Neuronal stem cell (in vitro differentiated cells): ENCODE measurements around the gene TRAF3IP3.

Experiments used
- DNase-seq: peaks from one replicate; pipeline ENCODE4 v3.0.0-alpha.2; 2013; ENCODE audit warnings: low spot score
- H2AFZ ChIP-seq: one replicate; pipeline ENCODE4 v1.6.1; 2013; ENCODE audit warnings: mild to moderate bottlenecking, low read length, inconsistent platforms
- H2AK5ac ChIP-seq: 2 replicates; pipeline ENCODE4 v1.6.1; 2013; ENCODE audit warnings: low read depth, mild to moderate bottlenecking, inconsistent platforms, low read length, moderate library complexity, mixed read lengths
- H2BK120ac ChIP-seq: 2 replicates; pipeline ENCODE4 v1.6.1; 2013; ENCODE audit warnings: low read depth, mild to moderate bottlenecking, inconsistent platforms, low read length, moderate library complexity, mixed read lengths
- H2BK12ac ChIP-seq: one replicate; pipeline ENCODE4 v1.6.1; 2013; ENCODE audit warnings: low read length, inconsistent platforms
- H2BK15ac ChIP-seq: 2 replicates; pipeline ENCODE4 v1.6.1; 2013; ENCODE audit warnings: mild to moderate bottlenecking, low read length, inconsistent platforms, mixed read lengths
- H2BK5ac ChIP-seq: one replicate; pipeline ENCODE4 v1.6.1; 2013; ENCODE audit warnings: inconsistent platforms, mild to moderate bottlenecking, low read length, moderate library complexity
- H3K14ac ChIP-seq: one replicate; pipeline ENCODE4 v1.6.1; 2013; ENCODE audit warnings: low read length, inconsistent platforms
- H3K18ac ChIP-seq: 2 replicates; pipeline ENCODE4 v1.6.1; 2013; ENCODE audit warnings: low read length, inconsistent platforms
- H3K23ac ChIP-seq: 2 replicates; pipeline ENCODE4 v1.6.1; 2013; ENCODE audit warnings: low read depth, mild to moderate bottlenecking, mixed read lengths, low read length, inconsistent platforms; ENCODE audit not compliant: poor library complexity
- H3K27ac ChIP-seq: replicated peaks from 3 replicates; pipeline ENCODE4 v1.5.1; 2013; ENCODE audit warnings: low read length, inconsistent platforms
- H3K27me3 ChIP-seq, 3 experiments: 2 replicates each; pipeline ENCODE4 v1.6.1; 2013; ENCODE audit warnings: low read length in 3 of 3, mild to moderate bottlenecking in 2 of 3, inconsistent platforms in 1 of 3, low read depth in 1 of 3, mixed read lengths in 1 of 3, moderate library complexity in 1 of 3; ENCODE audit not compliant: control insufficient read depth in 3 of 3, insufficient read depth in 3 of 3
- H3K36me3 ChIP-seq, 2 donors: replicated peaks in 1 of 2; 2 replicates each; pipeline ENCODE4 v1.6.1; 2013; ENCODE audit warnings: low read length in 2 of 2; ENCODE audit not compliant: control insufficient read depth in 2 of 2, insufficient read depth in 2 of 2
- H3K4ac ChIP-seq: 2 replicates; pipeline ENCODE4 v1.6.1; 2013; ENCODE audit warnings: inconsistent platforms, mild to moderate bottlenecking, low read length, moderate library complexity
- H3K4me1 ChIP-seq, 2 donors: 1 replicate in 1 of 2; 2 replicates in 1 of 2; pipeline ENCODE4 v1.6.1; 2013; ENCODE audit warnings: low read length in 2 of 2, low read depth in 1 of 2; ENCODE audit not compliant: control insufficient read depth in 2 of 2, insufficient read depth in 1 of 2
- H3K4me2 ChIP-seq: one replicate; pipeline ENCODE4 v1.6.1; 2013; ENCODE audit warnings: mild to moderate bottlenecking, low read length, inconsistent platforms; ENCODE audit not compliant: insufficient read depth, poor library complexity, severe bottlenecking
- H3K4me3 ChIP-seq, 2 donors: 2 replicates each; pipeline ENCODE4 v1.5.1; 2013; ENCODE audit warnings: low read length in 2 of 2, mild to moderate bottlenecking in 2 of 2, inconsistent platforms in 1 of 2, moderate library complexity in 1 of 2
- H3K79me1 ChIP-seq: one replicate; pipeline ENCODE4 v1.6.1; 2013; ENCODE audit warnings: low read depth, mild to moderate bottlenecking, inconsistent platforms, low read length, moderate library complexity
- H3K9ac ChIP-seq: one replicate; pipeline ENCODE4 v1.6.1; 2013; ENCODE audit warnings: mild to moderate bottlenecking, low read depth, low read length, inconsistent platforms; ENCODE audit not compliant: poor library complexity
- H3K9me3 ChIP-seq, 2 donors: replicated peaks in 1 of 2; 2 replicates each; pipeline versions ENCODE3 to v1.6.1; 2013; ENCODE audit warnings: low read length in 2 of 2, mild to moderate bottlenecking in 2 of 2, inconsistent platforms in 1 of 2, low read depth in 1 of 2, mixed read lengths in 1 of 2, moderate library complexity in 1 of 2; ENCODE audit not compliant: control insufficient read depth in 2 of 2, insufficient read depth in 1 of 2
- H4K8ac ChIP-seq: one replicate; pipeline ENCODE4 v1.6.1; 2013; ENCODE audit warnings: low read depth, mild to moderate bottlenecking, inconsistent platforms, low read length, moderate library complexity
- H4K91ac ChIP-seq: one replicate; pipeline ENCODE4 v1.6.1; 2013; ENCODE audit warnings: low read length, low read depth, mild to moderate bottlenecking, inconsistent platforms; ENCODE audit not compliant: poor library complexity
- WGBS, 2 donors: extraction: QIAGEN DNeasy Blood & Tissue Kit; methylation state at CpG; one replicate each; pipeline ENCODE4 v1.1.7; 2013; ENCODE audit warnings: missing lambda C conversion rate in 2 of 2, mixed read lengths in 1 of 2; ENCODE audit not compliant: insufficient read length in 2 of 2, insufficient replicate concordance in 1 of 2; ENCODE audit errors: extremely low coverage in 2 of 2; 5-methylcytosine and 5-hydroxymethylcytosine counted together

TRAF3IP3 gene

DNA sequence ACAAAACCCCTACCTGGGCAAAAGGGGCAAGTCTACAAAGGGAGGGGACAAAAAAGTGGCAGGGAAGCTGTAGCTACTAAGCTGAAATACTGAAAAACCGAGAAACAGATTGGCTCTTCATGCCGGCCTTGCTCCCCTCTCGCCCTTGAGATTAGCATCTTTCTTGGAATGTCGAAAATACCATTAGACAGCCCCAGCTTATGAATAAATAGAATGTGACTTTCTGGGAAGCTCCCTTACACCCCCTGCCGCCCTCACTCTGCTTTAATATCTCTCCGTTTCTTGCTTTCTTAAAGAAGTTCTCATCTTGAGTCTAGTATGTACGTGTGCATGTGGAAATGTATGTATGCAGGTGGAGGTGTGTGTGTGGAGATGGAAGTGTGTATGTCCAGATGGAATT, 14.1 kb downstream of the TRAF3IP3 start:
- Histone ChIP-seq H3K4me1 (peaks cover 0 to 4% of the 10 kb centered on the region in 2 donors), H4K91ac (no peak overlapping the region)
- DNase-seq: no peak

DNA sequence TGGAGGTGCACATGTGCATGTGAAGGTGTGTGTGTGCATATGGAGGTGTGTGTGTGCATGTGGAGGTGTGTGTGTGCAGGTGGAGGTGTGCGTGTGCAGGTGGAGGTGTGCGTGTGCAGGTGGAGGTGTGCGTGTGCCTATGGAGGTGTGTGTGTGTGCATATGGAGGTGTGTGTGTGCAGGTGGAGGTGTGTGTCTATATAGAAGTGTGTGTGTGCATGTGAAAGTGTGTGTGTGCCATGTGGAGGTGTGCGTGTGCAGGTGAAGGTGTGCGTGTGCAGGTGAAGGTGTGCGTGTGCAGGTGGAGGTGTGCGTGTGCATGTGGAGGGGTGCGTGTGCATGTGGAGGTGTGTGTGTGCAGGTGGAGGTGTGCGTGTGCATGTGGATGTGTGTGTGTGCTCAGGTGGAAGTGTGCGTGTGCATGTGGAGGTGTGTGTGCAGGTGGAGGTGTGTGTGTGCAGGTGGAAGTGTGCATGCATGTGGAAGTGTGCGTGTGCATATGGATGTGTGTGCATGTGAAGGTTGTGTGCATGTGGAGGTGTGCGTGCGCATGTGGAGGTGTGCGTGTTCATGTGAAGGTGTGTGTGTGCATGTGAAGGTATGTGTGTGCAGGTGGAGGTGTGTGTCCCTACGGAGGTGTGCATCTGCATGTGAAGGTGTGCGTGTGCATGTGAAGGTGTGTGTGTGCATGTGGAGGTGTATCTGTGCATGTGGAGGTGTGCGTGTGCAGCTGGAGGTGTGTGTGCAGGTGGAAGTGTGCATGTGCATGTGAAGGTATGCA, 15.0 kb downstream of the TRAF3IP3 start:
- H2AFZ ChIP-seq: no peak overlapping the region
- no peak overlapping the region for H2BK15ac ChIP-seq
- peak overlapping the region; percentile 75 for H4K8ac ChIP-seq
- H3K23ac ChIP-seq: peak overlapping the region; percentile 86
- H2AK5ac ChIP-seq: no peak overlapping the region
- H3K9ac ChIP-seq: peak overlapping the region; percentile 68
- no peak overlapping the region for H2BK5ac ChIP-seq
- DNase-seq: no peak
- H3K14ac ChIP-seq: peak overlapping the region; percentile 3
- H3K27ac ChIP-seq: no peak overlapping the region
- H4K91ac ChIP-seq: peak overlapping the region; percentile 4
- H3K9me3 ChIP-seq: peaks cover 0 to 7% of the 10 kb centered on the region in 2 donors
- no peak overlapping the region for H3K4ac ChIP-seq
- peak overlapping the region in 1 of 2 donors; percentile 71 for H3K4me3 ChIP-seq
- no peak overlapping the region for H3K18ac ChIP-seq
- H2BK12ac ChIP-seq: no peak overlapping the region
- no peaks in the 10 kb centered on the region for H3K27me3 ChIP-seq
- no peak overlapping the region for H2BK120ac ChIP-seq
- H3K79me1 ChIP-seq: peaks cover 7% of the 10 kb centered on the region
- no peak overlapping the region for H3K4me2 ChIP-seq
- WGBS, 2 donors: no CpG with 5 or more reads among the region's 17 CpGs
- H3K36me3 ChIP-seq: no peaks in the 10 kb centered on the region
- H3K4me1 ChIP-seq: peaks cover 0 to 4% of the 10 kb centered on the region in 2 donors

More for the DNA sequence above, 14.1 kb downstream of the TRAF3IP3 start:
- no peak overlapping the region for H4K8ac ChIP-seq
- peaks cover 0 to 7% of the 10 kb centered on the region in 2 donors for H3K9me3 ChIP-seq
- H3K4ac ChIP-seq: no peak overlapping the region
- peak overlapping the region in 1 of 2 donors; percentile 58 for H3K4me3 ChIP-seq
- H2BK15ac ChIP-seq: no peak overlapping the region
- H3K79me1 ChIP-seq: peaks cover 7% of the 10 kb centered on the region
- no peak overlapping the region for H3K4me2 ChIP-seq
- H3K9ac ChIP-seq: no peak overlapping the region
- no peaks in the 10 kb centered on the region for H3K27me3 ChIP-seq
- no peaks in the 10 kb centered on the region for H3K36me3 ChIP-seq
- H3K18ac ChIP-seq: peak overlapping the region; percentile 32
- H2BK120ac ChIP-seq: no peak overlapping the region
- peak overlapping the region; percentile 62 for H3K23ac ChIP-seq
- WGBS, 2 donors: no CpG with 5 or more reads among the region's 7 CpGs
- no peak overlapping the region for H2BK12ac ChIP-seq
- no peak overlapping the region for H2BK5ac ChIP-seq
- no peak overlapping the region for H3K14ac ChIP-seq
- H3K27ac ChIP-seq: no peak overlapping the region
- peak overlapping the region; percentile 81 for H2AFZ ChIP-seq
- H2AK5ac ChIP-seq: no peak overlapping the region

DNA sequence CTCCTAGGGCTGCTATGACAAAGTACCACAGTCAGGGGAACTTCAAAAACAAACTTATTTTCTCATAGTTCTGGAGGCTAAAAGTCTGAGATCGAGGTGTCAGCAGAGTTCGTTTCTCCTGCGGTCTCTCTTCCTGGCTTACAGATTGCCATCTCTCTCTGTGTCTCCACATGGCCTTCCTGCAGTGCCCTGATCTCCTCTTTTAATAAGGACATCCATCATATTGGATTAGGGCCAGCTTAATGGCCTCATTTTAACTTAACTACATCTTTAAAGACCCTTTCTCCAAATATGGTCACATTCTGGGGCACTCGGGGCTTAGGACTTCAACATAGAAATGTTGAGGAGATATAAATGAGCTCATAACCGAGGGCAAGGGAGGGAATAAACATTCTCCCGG, 16.3 kb downstream of the TRAF3IP3 start:
- no CpG with 5 or more reads among the region's 6 CpGs for WGBS, 2 donors

DNA sequence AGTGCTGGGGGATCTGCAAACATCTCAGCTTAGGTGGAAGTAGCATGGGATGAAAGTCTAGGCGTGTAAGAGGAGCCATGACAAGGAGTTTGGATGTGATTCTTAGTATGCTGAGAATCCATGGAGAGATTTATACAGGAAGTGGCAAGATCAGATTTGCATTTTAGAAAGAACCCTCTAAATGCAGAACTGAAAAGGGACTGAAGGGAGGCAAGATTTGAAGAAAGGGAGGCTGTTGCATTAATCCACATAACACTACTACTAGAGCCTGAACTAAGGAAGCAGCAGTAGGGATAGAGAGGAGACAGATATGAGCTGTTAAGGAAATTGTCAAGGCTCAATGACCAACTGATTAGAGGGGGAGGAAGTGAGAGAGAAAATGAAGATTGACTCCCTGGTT, 18.7 kb downstream of the TRAF3IP3 start:
- H2BK12ac ChIP-seq: no peak overlapping the region
- H3K4ac ChIP-seq: no peak overlapping the region
- peaks cover 7% of the 10 kb centered on the region for H3K79me1 ChIP-seq
- no peak overlapping the region for H3K27ac ChIP-seq
- H3K4me2 ChIP-seq: no peak overlapping the region
- H3K14ac ChIP-seq: no peak overlapping the region
- H4K8ac ChIP-seq: no peak overlapping the region
- H2AK5ac ChIP-seq: no peak overlapping the region
- no peak overlapping the region for H2BK5ac ChIP-seq
- no CpG with 5 or more reads among the region's 1 CpG for WGBS, 2 donors
- no peak overlapping the region for H2BK15ac ChIP-seq
- H3K9ac ChIP-seq: no peak overlapping the region
- H3K9me3 ChIP-seq: peaks cover 0 to 7% of the 10 kb centered on the region in 2 donors
- no peak overlapping the region for H2BK120ac ChIP-seq
- H3K23ac ChIP-seq: no peak overlapping the region
- no peak for DNase-seq
- H3K4me3 ChIP-seq: no peak overlapping the region
- H2AFZ ChIP-seq: no peak overlapping the region
- peaks cover 0 to 4% of the 10 kb centered on the region in 2 donors for H3K4me1 ChIP-seq
- H3K27me3 ChIP-seq: no peaks in the 10 kb centered on the region
- H3K18ac ChIP-seq: no peak overlapping the region
- no peak overlapping the region for H4K91ac ChIP-seq
- H3K36me3 ChIP-seq: no peaks in the 10 kb centered on the region

More for the DNA sequence above, 16.3 kb downstream of the TRAF3IP3 start:
- Histone ChIP-seq H3K79me1 (peaks cover 7% of the 10 kb centered on the region), H2BK5ac (no peak overlapping the region), H3K4ac (no peak overlapping the region), H3K9ac (no peak overlapping the region), H2AK5ac (no peak overlapping the region), H2BK15ac (no peak overlapping the region), H3K9me3 (peaks cover 0 to 7% of the 10 kb centered on the region in 2 donors), H2BK120ac (no peak overlapping the region), H3K14ac (no peak overlapping the region), H3K4me1 (peaks cover 0 to 4% of the 10 kb centered on the region in 2 donors), H2BK12ac (no peak overlapping the region), H3K18ac (no peak overlapping the region), H3K27me3 (no peaks in the 10 kb centered on the region), H4K91ac (no peak overlapping the region), H4K8ac (no peak overlapping the region), H3K23ac (no peak overlapping the region), H2AFZ (no peak overlapping the region), H3K4me3 (no peak overlapping the region), H3K27ac (no peak overlapping the region), H3K36me3 (no peaks in the 10 kb centered on the region), H3K4me2 (no peak overlapping the region)
- no peak for DNase-seq
